ENCODE results near the gene LDAH.

The LDAH gene

GRCh38 chr2:20832606-20833005 lies 9.7 kb upstream of the LDAH start:
- no peak overlapping the region for H3K9ac ChIP-seq (ENCODE audit: low read depth, low read length)
- TF ChIP-seq CTCF (IDR thresholded peaks at IDR 0.05; ENCODE audit: borderline replicate concordance, extremely low read depth, low read length, poor library complexity, severe bottlenecking), result no peak
- TF ChIP-seq EZH2 (IDR thresholded peaks at IDR 0.05; ENCODE audit: borderline replicate concordance, low read depth, low read length, severe bottlenecking), result no peak
- no peak overlapping the region for H3K4me2 ChIP-seq (ENCODE audit: insufficient read depth, low read length)
- H4K20me1 ChIP-seq (ENCODE audit: insufficient read depth, low read length), result no peaks in the 10 kb centered on the region
- H3K27me3 ChIP-seq (ENCODE audit: insufficient read depth, low read length, poor library complexity), result no peaks in the 10 kb centered on the region
- no peaks in the 10 kb centered on the region for H3K4me1 ChIP-seq (ENCODE audit: insufficient read depth, low read length)
- H3K9me3 ChIP-seq (ENCODE audit: insufficient read depth, low read length, severe bottlenecking), result no peaks in the 10 kb centered on the region
- no peak overlapping the region for H3K4me3 ChIP-seq (ENCODE audit: low read depth in 1 of 2, low read length in 2 of 2)
- H3K79me2 ChIP-seq (ENCODE audit: insufficient read depth, low read length), result no peaks in the 10 kb centered on the region
- H3K27ac ChIP-seq (ENCODE audit: low read length), result no peak overlapping the region
- no peak for DNase-seq
- H2AFZ ChIP-seq (ENCODE audit: low read depth, low read length), result no peak overlapping the region
- H3K36me3 ChIP-seq (ENCODE audit: insufficient read depth, low read length), result no peaks in the 10 kb centered on the region
- ATAC-seq (ENCODE audit: insufficient read depth, low read depth), result no peak

- Histone ChIP-seq H3K36me3 (ENCODE audit: insufficient read depth, low read length) (no peaks in the 10 kb centered on the region), H3K9me3 (ENCODE audit: insufficient read depth, low read length, severe bottlenecking) (no peaks in the 10 kb centered on the region), H3K9ac (ENCODE audit: low read depth, low read length) (no peak overlapping the region), H2AFZ (ENCODE audit: low read depth, low read length) (no peak overlapping the region), H3K4me3 (ENCODE audit: low read depth in 1 of 2, low read length in 2 of 2) (no peak overlapping the region), H3K27me3 (ENCODE audit: insufficient read depth, low read length, poor library complexity) (no peaks in the 10 kb centered on the region), H3K4me1 (ENCODE audit: insufficient read depth, low read length) (no peaks in the 10 kb centered on the region), H4K20me1 (ENCODE audit: insufficient read depth, low read length) (no peaks in the 10 kb centered on the region), H3K79me2 (ENCODE audit: insufficient read depth, low read length) (no peaks in the 10 kb centered on the region), H3K4me2 (ENCODE audit: insufficient read depth, low read length) (no peak overlapping the region), H3K27ac (ENCODE audit: low read length) (no peak overlapping the region)
- TF ChIP-seq CTCF (IDR thresholded peaks at IDR 0.05; ENCODE audit: borderline replicate concordance, extremely low read depth, low read length, poor library complexity, severe bottlenecking) (no peak), EZH2 (IDR thresholded peaks at IDR 0.05; ENCODE audit: borderline replicate concordance, low read depth, low read length, severe bottlenecking) (no peak)
- DNase-seq, result no peak
- ATAC-seq (ENCODE audit: insufficient read depth, low read depth), result no peak
Measured at GRCh38 chr2:20829861-20830260, 7.0 kb upstream of the LDAH start.

GRCh38 chr2:20823917-20824316 lies 1.0 kb upstream of the LDAH start:
- Histone ChIP-seq H2AFZ (ENCODE audit: low read depth, low read length) (no peak overlapping the region), H4K20me1 (ENCODE audit: insufficient read depth, low read length) (no peaks in the 10 kb centered on the region), H3K36me3 (ENCODE audit: insufficient read depth, low read length) (no peaks in the 10 kb centered on the region), H3K9me3 (ENCODE audit: insufficient read depth, low read length, severe bottlenecking) (no peaks in the 10 kb centered on the region), H3K4me1 (ENCODE audit: insufficient read depth, low read length) (no peaks in the 10 kb centered on the region), H3K4me3 (ENCODE audit: low read depth in 1 of 2, low read length in 2 of 2) (no peak overlapping the region), H3K79me2 (ENCODE audit: insufficient read depth, low read length) (peaks cover 14% of the 10 kb centered on the region), H3K27ac (ENCODE audit: low read length) (no peak overlapping the region), H3K4me2 (ENCODE audit: insufficient read depth, low read length) (no peak overlapping the region), H3K9ac (ENCODE audit: low read depth, low read length) (no peak overlapping the region), H3K27me3 (ENCODE audit: insufficient read depth, low read length, poor library complexity) (no peaks in the 10 kb centered on the region)
- ATAC-seq (ENCODE audit: insufficient read depth, low read depth) (no peak), DNase-seq (no peak)
- TF ChIP-seq CTCF (IDR thresholded peaks at IDR 0.05; ENCODE audit: borderline replicate concordance, extremely low read depth, low read length, poor library complexity, severe bottlenecking) (no peak), EZH2 (IDR thresholded peaks at IDR 0.05; ENCODE audit: borderline replicate concordance, low read depth, low read length, severe bottlenecking) (no peak)

- Histone ChIP-seq H3K9me3 (ENCODE audit: insufficient read depth, low read length, severe bottlenecking) (no peaks in the 10 kb centered on the region), H3K27ac (ENCODE audit: low read length) (no peak overlapping the region), H3K79me2 (ENCODE audit: insufficient read depth, low read length) (peaks cover 43% of the 10 kb centered on the region), H3K27me3 (ENCODE audit: insufficient read depth, low read length, poor library complexity) (no peaks in the 10 kb centered on the region), H4K20me1 (ENCODE audit: insufficient read depth, low read length) (no peaks in the 10 kb centered on the region), H3K4me2 (ENCODE audit: insufficient read depth, low read length) (no peak overlapping the region), H3K36me3 (ENCODE audit: insufficient read depth, low read length) (no peaks in the 10 kb centered on the region), H2AFZ (ENCODE audit: low read depth, low read length) (no peak overlapping the region), H3K4me1 (ENCODE audit: insufficient read depth, low read length) (no peaks in the 10 kb centered on the region), H3K4me3 (ENCODE audit: low read depth in 1 of 2, low read length in 2 of 2) (no peak overlapping the region), H3K9ac (ENCODE audit: low read depth, low read length) (no peak overlapping the region)
- TF ChIP-seq EZH2 (IDR thresholded peaks at IDR 0.05; ENCODE audit: borderline replicate concordance, low read depth, low read length, severe bottlenecking) (no peak), CTCF (IDR thresholded peaks at IDR 0.05; ENCODE audit: borderline replicate concordance, extremely low read depth, low read length, poor library complexity, severe bottlenecking) (no peak)
- no peak for ATAC-seq (ENCODE audit: insufficient read depth, low read depth)
- DNase-seq, result no peak
Measured at GRCh38 chr2:20818820-20819219, 4.1 kb downstream of the LDAH start.

All from DND-41 (cell line).